Esophagus squamous epithelium (tissue), 4 donors: ENCODE data around the gene PLIN5.

Source experiments
- CTCF ChIP-seq, 6 experiments: fragments of 450-650 bp in 4 of 6; fragments of 200-600 bp in 2 of 6; sonication (generic) in 2 of 6; IDR thresholded peaks; one replicate each; pipeline ENCODE4 v1.5.1; 2016 to 2019; ENCODE audit warnings: antibody characterized with exemption in 6 of 6, mild to moderate bottlenecking in 4 of 6, moderate library complexity in 4 of 6
- POLR2A ChIP-seq, 4 donors: fragments of 450-650 bp; IDR thresholded peaks; one replicate each; pipeline ENCODE4 v1.6.1; 2017; ENCODE audit warnings: antibody characterized with exemption in 4 of 4, mild to moderate bottlenecking in 4 of 4, moderate library complexity in 3 of 4

- TF ChIP-seq CTCF (IDR thresholded peaks at IDR 0.05) = no peak
- no peak for TF ChIP-seq POLR2A (IDR thresholded peaks at IDR 0.05)
Observed at GRCh38 chr19:4550479-4551050, 15.5 kb upstream of the PLIN5 start.
